Endothelial cell of umbilical vein (primary cell): ENCODE results near the gene KCNJ4. TPM values are rescaled to one million over a fixed set of nuclear protein-coding genes. Genes with fewer than 3 reads are reported as not detected.

ENCODE experiments used
- BruUV-seq: library from RNA; stranded (reverse); fragments of 400-500 nt; replicated peaks from 2 replicates; lab custom pipeline; 2021; lab: Mats Ljungman, UMichigan
- CTCF ChIA-PET: fragments of 300-600, 350-600 bp; sonication (Branson Sonifier 250); formaldehyde crosslinking; loops from one replicate; lab custom pipeline; 2021; ENCODE audit warnings: antibody characterized with exemption, inconsistent platforms; lab: Charles Lee
- POLR2A ChIA-PET: fragments of 300-600, 350-600 bp; sonication (Branson Sonifier 250); formaldehyde crosslinking; loops from one replicate; lab custom pipeline; 2021; ENCODE audit warnings: antibody characterized with exemption, inconsistent platforms; lab: Charles Lee
- DNase-seq: peaks from one replicate; pipeline ENCODE4 v3.0.0-alpha.2; 2011; ENCODE audit warnings: low read depth, low spot score
- FAIRE-seq: peaks from 2 replicates; lab custom pipeline; 2011; peaks lifted over from hg19 to GRCh38; lab: Jason Lieb, UNC
- H2AFZ ChIP-seq: 2 replicates; pipeline ENCODE4 v1.6.0; 2012; ENCODE audit warnings: low read depth, low read length, control low read depth, inconsistent platforms
- H3K27ac ChIP-seq: 2 replicates; pipeline ENCODE4 v1.5.1; 2011; ENCODE audit warnings: low read depth, mild to moderate bottlenecking, control low read depth, low read length, moderate library complexity; ENCODE audit not compliant: insufficient read depth
- H3K27me3 ChIP-seq, 2 experiments: 2 replicates each; pipeline versions ENCODE4 v1.6.0 to v1.6.1; 2011; ENCODE audit warnings: low read length in 2 of 2, mixed read lengths in 1 of 2; ENCODE audit not compliant: control insufficient read depth in 2 of 2, insufficient read depth in 2 of 2
- H3K36me3 ChIP-seq, 2 experiments: 2 replicates in 1 of 2; 3 replicates in 1 of 2; pipeline ENCODE4 v1.5.1; 2011; ENCODE audit warnings: low read length in 2 of 2, mild to moderate bottlenecking in 1 of 2, moderate library complexity in 1 of 2; ENCODE audit not compliant: control insufficient read depth in 2 of 2, insufficient read depth in 2 of 2; ENCODE audit errors: extremely low read depth in 1 of 2
- H3K4me1 ChIP-seq: 3 replicates; pipeline ENCODE4 v1.5.1; 2011; ENCODE audit warnings: mild to moderate bottlenecking, low read length; ENCODE audit not compliant: control insufficient read depth, insufficient read depth; ENCODE audit errors: extremely low read depth
- H3K4me2 ChIP-seq: 2 replicates; pipeline ENCODE4 v1.6.1; 2011; ENCODE audit warnings: low read length, control low read depth, mixed read lengths; ENCODE audit not compliant: insufficient read depth
- H3K4me3 ChIP-seq, 3 experiments: fragments of 200-600 bp in 1 of 3; sonication (generic), shearing (Covaris generic) in 1 of 3; replicated peaks in 1 of 3; 2 replicates each; pipeline ENCODE4 v1.5.1; 2011 to 2016; ENCODE audit warnings: control low read depth in 3 of 3, low read length in 3 of 3, mild to moderate bottlenecking in 2 of 3, inconsistent platforms in 1 of 3, low read depth in 1 of 3, moderate library complexity in 1 of 3; ENCODE audit not compliant: insufficient read depth in 1 of 3
- H3K79me2 ChIP-seq: 2 replicates; pipeline ENCODE4 v1.6.0; 2012; ENCODE audit warnings: low read length, inconsistent platforms; ENCODE audit not compliant: control insufficient read depth, insufficient read depth
- H3K9ac ChIP-seq: replicated peaks from 2 replicates; pipeline ENCODE3; 2011; ENCODE audit warnings: low read length, control low read depth; ENCODE audit not compliant: insufficient read depth; ENCODE audit errors: extremely low read depth
- H3K9me1 ChIP-seq: replicated peaks from 3 replicates; pipeline ENCODE4 v1.6.0; 2011; ENCODE audit warnings: mild to moderate bottlenecking, low read length; ENCODE audit not compliant: control insufficient read depth, insufficient read depth; ENCODE audit errors: extremely low read depth
- H3K9me3 ChIP-seq: replicated peaks from 2 replicates; pipeline ENCODE4 v1.5.1; 2012; ENCODE audit warnings: low read length, inconsistent platforms; ENCODE audit not compliant: control insufficient read depth, insufficient read depth
- H4K20me1 ChIP-seq: replicated peaks from 2 replicates; pipeline ENCODE3; 2011; ENCODE audit warnings: mild to moderate bottlenecking, low read length; ENCODE audit not compliant: control insufficient read depth, insufficient read depth; ENCODE audit errors: extremely low read depth
- EZH2 ChIP-seq: IDR thresholded peaks from 2 replicates; pipeline ENCODE4 v1.6.1; 2012; ENCODE audit warnings: borderline replicate concordance, low read depth, mild to moderate bottlenecking, moderate library complexity, low read length, inconsistent platforms; ENCODE audit not compliant: severe bottlenecking
- FOS ChIP-seq: IDR thresholded peaks from 2 replicates; pipeline ENCODE4 v1.6.1; 2011; ENCODE audit warnings: mild to moderate bottlenecking, low read length, moderate library complexity, borderline replicate concordance; ENCODE audit not compliant: insufficient read depth
- GATA2 ChIP-seq: IDR thresholded peaks from 2 replicates; pipeline ENCODE4 v1.7.0; 2011; ENCODE audit warnings: low read depth, mild to moderate bottlenecking, moderate library complexity, mixed read lengths, low read length; ENCODE audit not compliant: insufficient read length, insufficient read depth
- JUN ChIP-seq: IDR thresholded peaks from 2 replicates; pipeline ENCODE4 v1.6.1; 2011; ENCODE audit warnings: borderline replicate concordance, low read depth; ENCODE audit not compliant: insufficient read length, insufficient read depth
- MYC ChIP-seq: IDR thresholded peaks from one replicate; pipeline ENCODE4 v1.6.1; 2011; ENCODE audit warnings: mild to moderate bottlenecking, low read depth, low read length
- POLR2A ChIP-seq: IDR thresholded peaks from 2 replicates; pipeline ENCODE4 v1.6.1; 2012; ENCODE audit warnings: low read depth, mild to moderate bottlenecking, control low read depth, low read length
- POLR2AphosphoS5 ChIP-seq: IDR thresholded peaks from 2 replicates; pipeline ENCODE4 v1.6.1; 2012; ENCODE audit warnings: low read depth, mild to moderate bottlenecking, control low read depth, low read length, moderate library complexity; ENCODE audit not compliant: insufficient read depth
- dilution Hi-C: fragments of 300-500 bp; cut with MboI; formaldehyde crosslinking; loops from one replicate; pipeline ENCODE4 v1.15.0; 2019; ENCODE audit warnings: low sequenced_read_pairs; ENCODE audit not compliant: extremely low pct_ligation_motif_present
- intact Hi-C: fragments of 100-400 bp; cut with micrococcal nuclease; formaldehyde crosslinking; loops from one replicate; pipeline ENCODE4 v1.10.0; 2022
- polyA plus RNA-seq, 4 experiments: library from polyadenylated mRNA; depleted of rRNA in 3 of 4; stranded (reverse) in 3 of 4; unstranded in 1 of 4; fragments of >200 nt; gene quantifications; 2 replicates each; pipeline versions ENCODE4 v1.2.1 to v1.2.3, GENCODE V29; 2011 to 2012; ENCODE audit warnings: missing spikeins in 1 of 4
- total RNA-seq: library from RNA; stranded (reverse); gene quantifications from 2 replicates; pipeline ENCODE4 v1.2.3, GENCODE V29; 2021
- TF ChIP-seq, protein P1 (sequence below): IDR thresholded peaks from 2 replicates; pipeline ENCODE4 v1.6.1; 2011; ENCODE audit not compliant: insufficient read depth, insufficient read length
- TF ChIP-seq, protein P2 (sequence below), 2 donors: IDR thresholded peaks; 1 replicate in 1 of 2; 2 replicates in 1 of 2; pipeline ENCODE4 v1.5.1; 2011; ENCODE audit warnings: low read length in 2 of 2, mild to moderate bottlenecking in 2 of 2, moderate library complexity in 2 of 2, control low read depth in 1 of 2, inconsistent platforms in 1 of 2, low read depth in 1 of 2; ENCODE audit not compliant: insufficient read depth in 1 of 2; ENCODE audit errors: extremely low read depth in 1 of 2

KCNJ4 gene
- total and polyA plus RNA-seq, 2 donors (not counting 3 experiments of a cell fraction or from before 2014, with no cell fraction given), result not detected

DNA sequence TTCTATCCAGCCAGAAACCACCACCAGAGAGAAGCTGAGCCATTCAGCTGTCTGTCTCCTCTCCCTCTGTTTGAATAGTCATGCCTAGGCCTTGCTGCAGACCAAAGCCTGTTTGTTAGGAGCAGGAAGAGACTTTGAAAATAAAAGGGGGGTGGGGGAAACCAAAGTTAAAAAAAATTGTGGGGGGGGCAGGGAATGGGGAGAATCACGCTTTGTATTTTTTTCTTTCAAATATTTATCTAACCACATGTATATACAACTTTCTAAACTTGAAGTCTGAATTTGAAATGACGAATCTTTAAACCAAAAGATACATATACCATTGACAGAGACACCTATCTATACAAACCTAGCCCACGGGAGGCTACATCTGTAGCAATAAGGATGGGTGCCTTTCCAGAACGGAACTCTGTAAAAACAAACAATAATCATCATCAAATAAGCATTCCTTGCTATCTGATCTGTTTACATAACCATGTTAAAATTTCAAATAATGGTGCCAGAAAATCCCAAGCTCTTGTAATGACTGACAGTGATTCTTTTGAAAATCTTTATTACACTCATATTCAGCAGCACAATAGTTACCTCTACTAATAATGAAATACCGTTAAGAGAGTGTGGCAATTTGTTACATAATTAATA, 36.8 kb upstream of the KCNJ4 start:
- Histone ChIP-seq H4K20me1 (peaks cover 13% of the 10 kb centered on the region), H3K9ac (no peak overlapping the region), H3K36me3 (peaks cover 49 to 80% of the 10 kb centered on the region in 2 experiments), H3K9me1 (no peaks in the 10 kb centered on the region), H3K79me2 (peaks cover 60% of the 10 kb centered on the region), H2AFZ (no peak overlapping the region), H3K27ac (no peak overlapping the region), H3K4me2 (no peak overlapping the region), H3K4me1 (peaks cover 11% of the 10 kb centered on the region), H3K4me3 (no peak overlapping the region), H3K27me3 (no peaks in the 10 kb centered on the region), H3K9me3 (no peaks in the 10 kb centered on the region)
- no peak for DNase-seq
- intact Hi-C loops (no loop called here), dilution Hi-C loops (no loop called here)
- POLR2A ChIA-PET, result interaction anchor here (0.8 kb wide), 1 partner anchor 9 kb away, joined by 6 read pairs; no protein-coding TSS in a partner anchor
- TF ChIP-seq, protein P1, sequence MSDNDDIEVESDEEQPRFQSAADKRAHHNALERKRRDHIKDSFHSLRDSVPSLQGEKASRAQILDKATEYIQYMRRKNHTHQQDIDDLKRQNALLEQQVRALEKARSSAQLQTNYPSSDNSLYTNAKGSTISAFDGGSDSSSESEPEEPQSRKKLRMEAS, result no peak
- TF ChIP-seq FOS (no peak), JUN (no peak), POLR2AphosphoS5 (no peak), POLR2A (no peak), MYC (no peak), GATA2 (no peak), EZH2 (no peak)
- TF ChIP-seq, protein P2, sequence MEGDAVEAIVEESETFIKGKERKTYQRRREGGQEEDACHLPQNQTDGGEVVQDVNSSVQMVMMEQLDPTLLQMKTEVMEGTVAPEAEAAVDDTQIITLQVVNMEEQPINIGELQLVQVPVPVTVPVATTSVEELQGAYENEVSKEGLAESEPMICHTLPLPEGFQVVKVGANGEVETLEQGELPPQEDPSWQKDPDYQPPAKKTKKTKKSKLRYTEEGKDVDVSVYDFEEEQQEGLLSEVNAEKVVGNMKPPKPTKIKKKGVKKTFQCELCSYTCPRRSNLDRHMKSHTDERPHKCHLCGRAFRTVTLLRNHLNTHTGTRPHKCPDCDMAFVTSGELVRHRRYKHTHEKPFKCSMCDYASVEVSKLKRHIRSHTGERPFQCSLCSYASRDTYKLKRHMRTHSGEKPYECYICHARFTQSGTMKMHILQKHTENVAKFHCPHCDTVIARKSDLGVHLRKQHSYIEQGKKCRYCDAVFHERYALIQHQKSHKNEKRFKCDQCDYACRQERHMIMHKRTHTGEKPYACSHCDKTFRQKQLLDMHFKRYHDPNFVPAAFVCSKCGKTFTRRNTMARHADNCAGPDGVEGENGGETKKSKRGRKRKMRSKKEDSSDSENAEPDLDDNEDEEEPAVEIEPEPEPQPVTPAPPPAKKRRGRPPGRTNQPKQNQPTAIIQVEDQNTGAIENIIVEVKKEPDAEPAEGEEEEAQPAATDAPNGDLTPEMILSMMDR (IDR thresholded peaks at IDR 0.05; ENCODE audit: extremely low read depth in 1 of 2, insufficient read depth in 1 of 2, low read depth in 1 of 2, low read length in 2 of 2), result no peak
- no peak for FAIRE-seq
- CTCF ChIA-PET, result interaction anchor here (1.8 kb wide), 1 partner anchor 10 kb away, joined by 8 read pairs; no protein-coding TSS in a partner anchor
- BruUV-seq, result no TSS peak
